Liver (tissue), 9 donors: ENCODE data around the gene LDLRAD4. TPM values are rescaled to one million over a fixed set of nuclear protein-coding genes. Genes with fewer than 3 reads are reported as not detected.

Source experiments
- DNase-seq: peaks from one replicate; pipeline ENCODE4 v3.0.0-alpha.2; 2017; ENCODE audit warnings: low spot score
- H3K27ac ChIP-seq, 2 donors: one replicate each; pipeline ENCODE4 v1.7.0; 2013; ENCODE audit warnings: inconsistent platforms in 2 of 2, low read length in 2 of 2, control low read depth in 1 of 2, low read depth in 1 of 2, mild to moderate bottlenecking in 1 of 2
- H3K27me3 ChIP-seq, 4 donors: one replicate each; pipeline versions ENCODE4 v1.6.1 to v1.7.0; 2013; ENCODE audit warnings: low read length in 3 of 4, inconsistent platforms in 1 of 4, mild to moderate bottlenecking in 1 of 4, moderate library complexity in 1 of 4; ENCODE audit not compliant: control insufficient read depth in 4 of 4, insufficient read depth in 4 of 4
- H3K36me3 ChIP-seq, 4 donors: one replicate each; pipeline versions ENCODE4 v1.6.1 to v1.7.0; 2013; ENCODE audit warnings: low read length in 3 of 4, mild to moderate bottlenecking in 3 of 4, low read depth in 1 of 4, moderate library complexity in 1 of 4; ENCODE audit not compliant: control insufficient read depth in 4 of 4, insufficient read depth in 3 of 4
- H3K4me1 ChIP-seq, 4 donors: one replicate each; pipeline versions ENCODE4 v1.6.1 to v1.7.0; 2013; ENCODE audit warnings: low read length in 3 of 4, mild to moderate bottlenecking in 3 of 4, moderate library complexity in 1 of 4; ENCODE audit not compliant: control insufficient read depth in 4 of 4, insufficient read depth in 4 of 4
- H3K4me3 ChIP-seq, 3 donors: one replicate each; pipeline versions ENCODE4 v1.6.1 to v1.7.0; 2013; ENCODE audit warnings: low read length in 3 of 3, control low read depth in 1 of 3, low read depth in 1 of 3, mild to moderate bottlenecking in 1 of 3
- H3K9ac ChIP-seq, 2 donors: one replicate each; pipeline ENCODE4 v1.7.0; 2013; ENCODE audit warnings: low read length in 2 of 2, mild to moderate bottlenecking in 2 of 2, moderate library complexity in 2 of 2, control low read depth in 1 of 2, low read depth in 1 of 2
- H3K9me3 ChIP-seq, 4 donors: one replicate each; pipeline versions ENCODE4 v1.6.1 to v1.7.0; 2013; ENCODE audit warnings: low read length in 3 of 4; ENCODE audit not compliant: control insufficient read depth in 4 of 4
- EGR1 ChIP-seq, 2 donors: IDR thresholded peaks; 2 replicates each; pipeline ENCODE4 v1.6.1; 2016 to 2018; ENCODE audit warnings: antibody characterized with exemption in 2 of 2, low read depth in 2 of 2
- FOXA1 ChIP-seq: IDR thresholded peaks from 2 replicates; pipeline ENCODE4 v1.6.1; 2016; ENCODE audit warnings: antibody characterized with exemption
- FOXA2 ChIP-seq: IDR thresholded peaks from 2 replicates; pipeline ENCODE4 v1.6.1; 2016; ENCODE audit warnings: antibody characterized with exemption
- GABPA ChIP-seq, 2 donors: IDR thresholded peaks in 1 of 2; conservative IDR thresholded peaks in 1 of 2; 2 replicates each; pipeline ENCODE4 v1.6.1; 2016; ENCODE audit warnings: antibody characterized with exemption in 2 of 2, mild to moderate bottlenecking in 1 of 2, moderate library complexity in 1 of 2
- HNF4A ChIP-seq, 2 donors: conservative IDR thresholded peaks; 2 replicates each; pipeline ENCODE4 v1.6.1; 2016; ENCODE audit warnings: antibody characterized with exemption in 2 of 2, mild to moderate bottlenecking in 2 of 2
- HNF4G ChIP-seq: IDR thresholded peaks from 2 replicates; pipeline ENCODE4 v1.6.1; 2016; ENCODE audit warnings: antibody characterized with exemption
- JUND ChIP-seq, 2 donors: IDR thresholded peaks; 2 replicates each; pipeline ENCODE4 v1.6.1; 2016; ENCODE audit warnings: antibody characterized with exemption in 2 of 2
- MAX ChIP-seq: IDR thresholded peaks from 2 replicates; pipeline ENCODE4 v1.6.1; 2016; ENCODE audit warnings: antibody characterized with exemption
- NR2F2 ChIP-seq: IDR thresholded peaks from 2 replicates; pipeline ENCODE4 v1.6.1; 2016; ENCODE audit warnings: antibody characterized with exemption
- RAD21 ChIP-seq, 2 donors: IDR thresholded peaks; 2 replicates each; pipeline ENCODE4 v1.6.1; 2016; ENCODE audit warnings: antibody characterized with exemption in 2 of 2, mild to moderate bottlenecking in 2 of 2
- RXRA ChIP-seq, 2 donors: IDR thresholded peaks; 2 replicates each; pipeline ENCODE4 v1.6.1; 2017 to 2018; ENCODE audit warnings: antibody characterized with exemption in 2 of 2, mild to moderate bottlenecking in 1 of 2
- SP1 ChIP-seq: IDR thresholded peaks from 2 replicates; pipeline ENCODE4 v1.6.1; 2018; ENCODE audit warnings: antibody characterized with exemption, mild to moderate bottlenecking
- TAF1 ChIP-seq: conservative IDR thresholded peaks from 2 replicates; pipeline ENCODE4 v1.6.1; 2016; ENCODE audit warnings: antibody characterized with exemption, mild to moderate bottlenecking
- YY1 ChIP-seq: IDR thresholded peaks from 2 replicates; pipeline ENCODE4 v1.6.1; 2016; ENCODE audit warnings: antibody characterized with exemption, mild to moderate bottlenecking
- ZBTB33 ChIP-seq: IDR thresholded peaks from 2 replicates; pipeline ENCODE4 v1.6.1; 2016; ENCODE audit warnings: antibody characterized with exemption
- WGBS: extraction: QIAGEN DNeasy Blood & Tissue Kit; methylation state at CpG from one replicate; pipeline ENCODE4 v1.1.7; 2013; 5-methylcytosine and 5-hydroxymethylcytosine counted together
- polyA plus RNA-seq, 2 donors: library from polyadenylated mRNA; stranded (reverse) in 1 of 2; unstranded in 1 of 2; fragments of 200-250 nt in 1 of 2; fragments of >200 nt in 1 of 2; fragmentation: Nextera tagmentation in 1 of 2; extraction: Ambion mirVana in 1 of 2; gene quantifications; one replicate each; pipeline versions ENCODE4 v1.2.1 to v1.2.3, GENCODE V29; 2013 to 2015
- total RNA-seq, 2 donors: library from RNA; depleted of rRNA; stranded (reverse); fragments of >200 nt; gene quantifications; one replicate each; pipeline ENCODE4 v1.2.3, GENCODE V29; 2014
- TF ChIP-seq, protein P1 (sequence below): fragments of 150-350 bp; IDR thresholded peaks from 2 replicates; pipeline ENCODE4 v1.5.1; 2017; ENCODE audit warnings: improper control_type of control experiment, low read depth, low read length; ENCODE audit not compliant: missing input control
- TF ChIP-seq, protein P2 (sequence below): IDR thresholded peaks from 2 replicates; pipeline ENCODE4 v1.6.1; 2016; ENCODE audit warnings: antibody characterized with exemption, mild to moderate bottlenecking
- TF ChIP-seq, protein P3 (sequence below): IDR thresholded peaks from 2 replicates; pipeline ENCODE4 v1.6.1; 2016; ENCODE audit warnings: antibody characterized with exemption
- donor health status: healthy.
- donor health status: healthy.
- donor health status: healthy.
- donor health status: healthy.
- donor health status: healthy.

The LDLRAD4 gene
- total and polyA plus RNA-seq, 4 donors, result 4.8 to 41.7 (median 12.7) TPM

GRCh38 chr18:13424363-13424762 lies 205.8 kb downstream of the LDLRAD4 start:
- H3K4me3 ChIP-seq, result no peak overlapping the region
- WGBS, result 96% methylated on average over 7 of the region's 7 CpGs
- no peaks in the 10 kb centered on the region for H3K27me3 ChIP-seq
- DNase-seq, result no peak
- no peaks in the 10 kb centered on the region for H3K9me3 ChIP-seq
- no peaks in the 10 kb centered on the region for H3K36me3 ChIP-seq
- TF ChIP-seq JUND (IDR thresholded peaks at IDR 0.05) (no peak), RXRA (IDR thresholded peaks at IDR 0.05) (no peak), RAD21 (IDR thresholded peaks at IDR 0.05) (no peak)
- H3K9ac ChIP-seq, result no peak overlapping the region
- H3K4me1 ChIP-seq, result peaks cover 0 to 11% (median 2%) of the 10 kb centered on the region in 4 donors
- no peak overlapping the region for H3K27ac ChIP-seq

DNA sequence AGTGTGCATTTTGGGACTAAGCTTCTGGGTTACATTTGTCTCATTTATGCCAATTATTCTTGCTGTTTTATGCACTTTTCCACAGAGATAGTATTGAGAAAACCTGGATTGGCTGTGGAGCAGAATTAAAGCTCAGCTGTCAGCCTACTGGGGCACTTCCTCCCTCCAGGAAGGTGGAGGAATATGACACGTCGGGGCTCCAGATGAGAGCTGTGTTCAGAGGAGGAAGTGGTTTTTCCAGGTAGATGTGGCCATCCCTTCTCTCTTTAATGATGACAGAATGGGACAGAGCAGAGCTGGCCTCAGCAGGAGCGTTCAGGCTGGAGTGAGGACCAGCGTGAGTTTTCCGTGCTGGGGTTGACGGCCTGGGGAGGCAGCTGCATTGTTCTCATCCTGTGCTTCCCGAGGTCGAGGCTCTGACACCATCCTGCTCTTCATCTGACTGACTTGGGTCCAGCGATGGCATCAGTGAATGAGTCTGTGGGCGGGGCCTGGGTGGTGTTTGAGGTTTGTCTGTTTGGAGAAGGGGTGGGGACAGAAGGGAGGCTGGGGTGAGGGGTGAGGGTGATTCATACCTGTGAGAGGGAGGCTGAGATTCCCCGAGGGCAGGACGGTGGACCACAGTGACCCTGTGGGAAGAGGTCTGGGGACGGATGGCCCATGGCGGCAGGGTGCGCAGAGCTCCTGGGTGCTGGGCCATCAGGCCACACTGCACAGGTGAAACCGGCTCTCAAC lies 207.0 kb downstream of the LDLRAD4 start:
- no peak for TF ChIP-seq HNF4G
- TF ChIP-seq JUND (IDR thresholded peaks at IDR 0.05), result no peak
- TF ChIP-seq FOXA2, result no peak
- TF ChIP-seq YY1, result no peak
- no peak for TF ChIP-seq NR2F2
- Histone ChIP-seq H3K4me3 (no peak overlapping the region), H3K9me3 (no peaks in the 10 kb centered on the region), H3K4me1 (peaks cover 0 to 9% (median 2%) of the 10 kb centered on the region in 4 donors), H3K36me3 (no peaks in the 10 kb centered on the region), H3K27me3 (no peaks in the 10 kb centered on the region), H3K27ac (no peak overlapping the region), H3K9ac (no peak overlapping the region)
- WGBS, result 88% methylated on average over 16 of the region's 16 CpGs
- DNase-seq, result no peak

DNA sequence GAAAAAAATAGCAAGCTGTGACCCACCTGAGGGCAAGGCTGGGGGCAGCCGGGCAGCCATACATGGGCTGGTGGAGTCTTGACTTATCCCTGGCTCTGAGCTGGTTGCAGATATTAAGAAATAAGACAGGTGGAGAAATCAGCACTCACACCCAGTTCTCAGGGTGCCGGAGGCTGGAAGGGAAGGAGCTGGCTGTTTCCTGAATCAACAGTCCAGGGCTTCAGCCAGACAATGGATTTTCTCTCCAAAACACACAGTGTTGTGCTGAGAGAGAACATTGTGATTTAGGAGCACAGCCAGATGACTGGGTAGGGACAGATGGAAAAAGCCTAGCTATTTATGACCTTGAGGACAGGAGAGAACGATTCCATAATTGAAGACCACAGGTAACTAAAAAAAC lies 208.8 kb downstream of the LDLRAD4 start:
- DNase-seq, result no peak
- TF ChIP-seq EGR1 (IDR thresholded peaks at IDR 0.05; ENCODE audit: low read depth in 2 of 2), result no peak
- peak; percentile 24 for TF ChIP-seq ZBTB33
- TF ChIP-seq NR2F2, result no peak
- TF ChIP-seq, protein P1, sequence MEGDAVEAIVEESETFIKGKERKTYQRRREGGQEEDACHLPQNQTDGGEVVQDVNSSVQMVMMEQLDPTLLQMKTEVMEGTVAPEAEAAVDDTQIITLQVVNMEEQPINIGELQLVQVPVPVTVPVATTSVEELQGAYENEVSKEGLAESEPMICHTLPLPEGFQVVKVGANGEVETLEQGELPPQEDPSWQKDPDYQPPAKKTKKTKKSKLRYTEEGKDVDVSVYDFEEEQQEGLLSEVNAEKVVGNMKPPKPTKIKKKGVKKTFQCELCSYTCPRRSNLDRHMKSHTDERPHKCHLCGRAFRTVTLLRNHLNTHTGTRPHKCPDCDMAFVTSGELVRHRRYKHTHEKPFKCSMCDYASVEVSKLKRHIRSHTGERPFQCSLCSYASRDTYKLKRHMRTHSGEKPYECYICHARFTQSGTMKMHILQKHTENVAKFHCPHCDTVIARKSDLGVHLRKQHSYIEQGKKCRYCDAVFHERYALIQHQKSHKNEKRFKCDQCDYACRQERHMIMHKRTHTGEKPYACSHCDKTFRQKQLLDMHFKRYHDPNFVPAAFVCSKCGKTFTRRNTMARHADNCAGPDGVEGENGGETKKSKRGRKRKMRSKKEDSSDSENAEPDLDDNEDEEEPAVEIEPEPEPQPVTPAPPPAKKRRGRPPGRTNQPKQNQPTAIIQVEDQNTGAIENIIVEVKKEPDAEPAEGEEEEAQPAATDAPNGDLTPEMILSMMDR, result no peak
- TF ChIP-seq FOXA2, result peak; percentile 10
- TF ChIP-seq RAD21 (IDR thresholded peaks at IDR 0.05), result peak in 1 of 2 donors; percentile 66
- TF ChIP-seq HNF4G, result no peak
- peak; percentile 72 for TF ChIP-seq SP1
- peak in 1 of 2 donors; percentile 42 for TF ChIP-seq JUND (IDR thresholded peaks at IDR 0.05)
- peak; percentile 57 to 61 for TF ChIP-seq HNF4A (conservative IDR thresholded peaks at IDR 0.05)
- TF ChIP-seq, protein P2, sequence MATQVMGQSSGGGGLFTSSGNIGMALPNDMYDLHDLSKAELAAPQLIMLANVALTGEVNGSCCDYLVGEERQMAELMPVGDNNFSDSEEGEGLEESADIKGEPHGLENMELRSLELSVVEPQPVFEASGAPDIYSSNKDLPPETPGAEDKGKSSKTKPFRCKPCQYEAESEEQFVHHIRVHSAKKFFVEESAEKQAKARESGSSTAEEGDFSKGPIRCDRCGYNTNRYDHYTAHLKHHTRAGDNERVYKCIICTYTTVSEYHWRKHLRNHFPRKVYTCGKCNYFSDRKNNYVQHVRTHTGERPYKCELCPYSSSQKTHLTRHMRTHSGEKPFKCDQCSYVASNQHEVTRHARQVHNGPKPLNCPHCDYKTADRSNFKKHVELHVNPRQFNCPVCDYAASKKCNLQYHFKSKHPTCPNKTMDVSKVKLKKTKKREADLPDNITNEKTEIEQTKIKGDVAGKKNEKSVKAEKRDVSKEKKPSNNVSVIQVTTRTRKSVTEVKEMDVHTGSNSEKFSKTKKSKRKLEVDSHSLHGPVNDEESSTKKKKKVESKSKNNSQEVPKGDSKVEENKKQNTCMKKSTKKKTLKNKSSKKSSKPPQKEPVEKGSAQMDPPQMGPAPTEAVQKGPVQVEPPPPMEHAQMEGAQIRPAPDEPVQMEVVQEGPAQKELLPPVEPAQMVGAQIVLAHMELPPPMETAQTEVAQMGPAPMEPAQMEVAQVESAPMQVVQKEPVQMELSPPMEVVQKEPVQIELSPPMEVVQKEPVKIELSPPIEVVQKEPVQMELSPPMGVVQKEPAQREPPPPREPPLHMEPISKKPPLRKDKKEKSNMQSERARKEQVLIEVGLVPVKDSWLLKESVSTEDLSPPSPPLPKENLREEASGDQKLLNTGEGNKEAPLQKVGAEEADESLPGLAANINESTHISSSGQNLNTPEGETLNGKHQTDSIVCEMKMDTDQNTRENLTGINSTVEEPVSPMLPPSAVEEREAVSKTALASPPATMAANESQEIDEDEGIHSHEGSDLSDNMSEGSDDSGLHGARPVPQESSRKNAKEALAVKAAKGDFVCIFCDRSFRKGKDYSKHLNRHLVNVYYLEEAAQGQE, result peak; percentile 42
- no peak for TF ChIP-seq GABPA (IDR thresholded peaks at IDR 0.05 in 1 of 2, conservative IDR thresholded peaks at IDR 0.05 in 1 of 2)
- TF ChIP-seq TAF1, result no peak
- TF ChIP-seq, protein P3, sequence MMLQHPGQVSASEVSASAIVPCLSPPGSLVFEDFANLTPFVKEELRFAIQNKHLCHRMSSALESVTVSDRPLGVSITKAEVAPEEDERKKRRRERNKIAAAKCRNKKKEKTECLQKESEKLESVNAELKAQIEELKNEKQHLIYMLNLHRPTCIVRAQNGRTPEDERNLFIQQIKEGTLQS, result no peak
- TF ChIP-seq YY1, result peak; percentile 37
- TF ChIP-seq MAX, result no peak
- peak; percentile 39 for TF ChIP-seq FOXA1
- TF ChIP-seq RXRA (IDR thresholded peaks at IDR 0.05), result peak; percentile 34 to 48
- Histone ChIP-seq H3K9ac (no peak overlapping the region), H3K4me1 (peaks cover 0 to 9% (median 2%) of the 10 kb centered on the region in 4 donors), H3K27ac (peak overlapping the region; percentile 36 to 46), H3K36me3 (no peaks in the 10 kb centered on the region), H3K9me3 (no peaks in the 10 kb centered on the region), H3K27me3 (no peaks in the 10 kb centered on the region), H3K4me3 (no peak overlapping the region)
- WGBS, result 51% methylated on average over 3 of the region's 3 CpGs
